ENCODE measurements around the gene GBX1.

GRCh38 chr7:151210087-151210854 lies 42.8 kb upstream of the GBX1 start, which contains the start of gene H2BK1:
- TF ChIP-seq CTCF (IDR thresholded peaks at IDR 0.05; ENCODE audit: low read depth, low read length) (no peak), EZH2phosphoT487 (IDR thresholded peaks at IDR 0.05; ENCODE audit: low read depth) (no peak)
